ENCODE measurements around the gene AOC1.

Gene AOC1

DNA sequence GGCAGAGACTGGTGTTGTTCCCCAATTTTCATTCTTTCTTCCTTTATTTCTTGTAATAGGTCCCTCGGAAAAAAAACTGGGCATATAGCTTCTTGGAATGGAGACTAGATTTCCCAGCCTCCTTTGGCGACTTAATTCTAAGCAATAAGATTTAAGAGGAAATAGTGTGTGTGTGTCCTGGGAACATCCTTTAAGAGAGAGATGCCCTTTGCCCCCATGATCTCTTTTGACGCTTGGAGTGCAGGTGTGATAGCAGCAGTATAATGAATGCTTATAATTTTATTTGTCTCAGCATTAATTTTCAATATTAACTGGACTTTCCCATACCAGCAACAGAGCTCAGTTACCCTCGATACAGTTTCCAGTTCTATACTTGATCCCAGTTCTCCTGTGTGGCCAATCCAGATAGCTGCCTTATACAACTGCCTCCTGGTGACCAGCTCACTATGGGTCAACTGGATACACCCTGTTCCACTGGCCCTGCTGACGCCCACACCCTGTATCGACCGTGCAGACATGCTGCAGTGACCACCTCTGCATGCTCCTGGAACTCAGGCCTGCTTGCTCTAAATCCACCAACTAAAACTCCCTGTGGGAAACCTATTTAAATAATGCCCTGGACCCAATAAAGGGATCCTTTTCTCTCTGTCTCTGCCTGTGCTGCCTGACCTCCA, 37.9 kb upstream of the AOC1 start:
- no peaks in the 10 kb centered on the region for H3K9me3 ChIP-seq (ENCODE audit: control insufficient read depth, insufficient read depth, low read depth, low read length)
- ChIA-PET CTCF (interaction anchor here (0.6 to 2.0 kb wide), 5 partner anchors 16 to 263 kb away, joined by 3 to 5 read pairs (median 3); no protein-coding TSS in a partner anchor), POLR2A (no interaction called here)
- H3K36me3 ChIP-seq (ENCODE audit: control insufficient read depth in 2 of 2, insufficient read depth in 1 of 2, low read length in 2 of 2): no peaks in the 10 kb centered on the region
- H3K27ac ChIP-seq (ENCODE audit: extremely low read depth, low read depth, low read length): no peak overlapping the region
- no peak overlapping the region for H3K4me3 ChIP-seq (ENCODE audit: low read depth, low read length)
- H3K4me1 ChIP-seq (ENCODE audit: control insufficient read depth, insufficient read depth, low read length): no peaks in the 10 kb centered on the region
- TF ChIP-seq BCL11B (tag by site-specific recombination; IDR thresholded peaks at IDR 0.05; ENCODE audit: low read depth): no peak
- no peak for TF ChIP-seq ZNF600 (tag by site-specific recombination; IDR thresholded peaks at IDR 0.05)
- TF ChIP-seq, protein P1, sequence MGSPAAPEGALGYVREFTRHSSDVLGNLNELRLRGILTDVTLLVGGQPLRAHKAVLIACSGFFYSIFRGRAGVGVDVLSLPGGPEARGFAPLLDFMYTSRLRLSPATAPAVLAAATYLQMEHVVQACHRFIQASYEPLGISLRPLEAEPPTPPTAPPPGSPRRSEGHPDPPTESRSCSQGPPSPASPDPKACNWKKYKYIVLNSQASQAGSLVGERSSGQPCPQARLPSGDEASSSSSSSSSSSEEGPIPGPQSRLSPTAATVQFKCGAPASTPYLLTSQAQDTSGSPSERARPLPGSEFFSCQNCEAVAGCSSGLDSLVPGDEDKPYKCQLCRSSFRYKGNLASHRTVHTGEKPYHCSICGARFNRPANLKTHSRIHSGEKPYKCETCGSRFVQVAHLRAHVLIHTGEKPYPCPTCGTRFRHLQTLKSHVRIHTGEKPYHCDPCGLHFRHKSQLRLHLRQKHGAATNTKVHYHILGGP (tag by site-specific recombination; IDR thresholded peaks at IDR 0.05): no peak
- TF ChIP-seq, protein P2, sequence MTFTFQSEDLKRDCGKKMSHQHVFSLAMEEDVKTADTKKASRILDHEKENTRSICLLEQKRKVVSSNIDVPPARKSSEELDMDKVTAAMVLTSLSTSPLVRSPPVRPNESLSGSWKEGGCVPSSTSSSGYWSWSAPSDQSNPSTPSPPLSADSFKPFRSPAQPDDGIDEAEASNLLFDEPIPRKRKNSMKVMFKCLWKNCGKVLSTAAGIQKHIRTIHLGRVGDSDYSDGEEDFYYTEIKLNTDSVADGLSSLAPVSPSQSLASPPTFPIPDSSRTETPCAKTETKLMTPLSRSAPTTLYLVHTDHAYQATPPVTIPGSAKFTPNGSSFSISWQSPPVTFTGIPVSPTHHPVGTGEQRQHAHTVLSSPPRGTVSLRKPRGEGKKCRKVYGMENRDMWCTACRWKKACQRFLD (tag by site-specific recombination; IDR thresholded peaks at IDR 0.05): no peak
- TF ChIP-seq SP2 (tag by site-specific recombination; IDR thresholded peaks at IDR 0.05): no peak
- TF ChIP-seq, protein P3, sequence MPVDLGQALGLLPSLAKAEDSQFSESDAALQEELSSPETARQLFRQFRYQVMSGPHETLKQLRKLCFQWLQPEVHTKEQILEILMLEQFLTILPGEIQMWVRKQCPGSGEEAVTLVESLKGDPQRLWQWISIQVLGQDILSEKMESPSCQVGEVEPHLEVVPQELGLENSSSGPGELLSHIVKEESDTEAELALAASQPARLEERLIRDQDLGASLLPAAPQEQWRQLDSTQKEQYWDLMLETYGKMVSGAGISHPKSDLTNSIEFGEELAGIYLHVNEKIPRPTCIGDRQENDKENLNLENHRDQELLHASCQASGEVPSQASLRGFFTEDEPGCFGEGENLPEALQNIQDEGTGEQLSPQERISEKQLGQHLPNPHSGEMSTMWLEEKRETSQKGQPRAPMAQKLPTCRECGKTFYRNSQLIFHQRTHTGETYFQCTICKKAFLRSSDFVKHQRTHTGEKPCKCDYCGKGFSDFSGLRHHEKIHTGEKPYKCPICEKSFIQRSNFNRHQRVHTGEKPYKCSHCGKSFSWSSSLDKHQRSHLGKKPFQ (tag by site-specific recombination; IDR thresholded peaks at IDR 0.05): no peak
- no peak for TF ChIP-seq GFI1B (tag by site-specific recombination; IDR thresholded peaks at IDR 0.05)
- TF ChIP-seq ZNF155 (tag by site-specific recombination; IDR thresholded peaks at IDR 0.05): no peak
- no peak for TF ChIP-seq GLIS1 (tag by site-specific recombination; IDR thresholded peaks at IDR 0.05)
- no peak for TF ChIP-seq KLF1 (tag by site-specific recombination; IDR thresholded peaks at IDR 0.05)
- no peak for TF ChIP-seq BCL11A (tag by site-specific recombination; IDR thresholded peaks at IDR 0.05; ENCODE audit: low read depth)
- no peak for TF ChIP-seq HOXC10 (CRISPR knock-in tag; IDR thresholded peaks at IDR 0.05)
- no peak for TF ChIP-seq ZNF777 (tag by site-specific recombination; IDR thresholded peaks at IDR 0.05; ENCODE audit: borderline replicate concordance)
- no peak for TF ChIP-seq ZNF558 (tag by site-specific recombination; IDR thresholded peaks at IDR 0.05)

DNA sequence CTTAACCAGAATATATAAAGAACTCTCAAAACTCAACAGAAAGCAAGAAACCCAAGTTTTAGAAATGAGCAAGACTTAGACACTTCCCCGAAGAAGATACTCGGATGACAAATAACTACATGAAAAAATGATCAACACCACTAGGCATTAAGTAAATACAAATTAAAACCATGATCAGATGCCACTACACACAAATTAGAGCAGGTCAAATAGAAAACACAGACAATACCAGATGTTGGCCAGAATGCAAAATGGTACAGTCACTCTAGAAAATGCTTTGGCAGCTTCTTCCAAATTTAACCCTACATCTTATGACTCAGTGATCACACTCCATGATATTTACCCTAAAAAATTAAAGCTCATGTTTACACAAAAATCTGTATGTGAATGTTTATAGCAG, 33.3 kb upstream of the AOC1 start:
- Histone ChIP-seq H3K27ac (ENCODE audit: extremely low read depth, low read depth, low read length) (no peak overlapping the region), H3K36me3 (ENCODE audit: control insufficient read depth in 2 of 2, insufficient read depth in 1 of 2, low read length in 2 of 2) (no peaks in the 10 kb centered on the region), H3K4me1 (ENCODE audit: control insufficient read depth, insufficient read depth, low read length) (no peaks in the 10 kb centered on the region), H3K9me3 (ENCODE audit: control insufficient read depth, insufficient read depth, low read depth, low read length) (no peaks in the 10 kb centered on the region), H3K4me3 (ENCODE audit: low read depth, low read length) (no peak overlapping the region)
- ChIA-PET POLR2A (no interaction called here), CTCF (interaction anchor here (1.0 to 1.8 kb wide), 2 partner anchors 40 to 79 kb away, joined by 4 to 6 read pairs; no protein-coding TSS in a partner anchor)
- TF ChIP-seq ZNF776 (tag by site-specific recombination; IDR thresholded peaks at IDR 0.05; ENCODE audit: borderline replicate concordance) (no peak), ZNF146 (tag by site-specific recombination; IDR thresholded peaks at IDR 0.05) (no peak), IKZF3 (tag by site-specific recombination; IDR thresholded peaks at IDR 0.05) (no peak), TCF7L2 (IDR thresholded peaks at IDR 0.05; ENCODE audit: borderline replicate concordance, low read depth, low read length) (no peak), ZNF239 (tag by site-specific recombination; IDR thresholded peaks at IDR 0.05) (no peak), GLI4 (tag by site-specific recombination; IDR thresholded peaks at IDR 0.05) (no peak), SP7 (tag by site-specific recombination; IDR thresholded peaks at IDR 0.05) (no peak), ZNF121 (tag by site-specific recombination; IDR thresholded peaks at IDR 0.05) (no peak), YY2 (tag by site-specific recombination; IDR thresholded peaks at IDR 0.05) (no peak), ZNF585B (tag by site-specific recombination; IDR thresholded peaks at IDR 0.05) (no peak), ZNF223 (tag by site-specific recombination; IDR thresholded peaks at IDR 0.05) (no peak), ZBTB48 (tag by site-specific recombination; IDR thresholded peaks at IDR 0.05) (no peak), ZNF768 (tag by site-specific recombination; IDR thresholded peaks at IDR 0.05) (no peak)
- TF ChIP-seq, protein P4, sequence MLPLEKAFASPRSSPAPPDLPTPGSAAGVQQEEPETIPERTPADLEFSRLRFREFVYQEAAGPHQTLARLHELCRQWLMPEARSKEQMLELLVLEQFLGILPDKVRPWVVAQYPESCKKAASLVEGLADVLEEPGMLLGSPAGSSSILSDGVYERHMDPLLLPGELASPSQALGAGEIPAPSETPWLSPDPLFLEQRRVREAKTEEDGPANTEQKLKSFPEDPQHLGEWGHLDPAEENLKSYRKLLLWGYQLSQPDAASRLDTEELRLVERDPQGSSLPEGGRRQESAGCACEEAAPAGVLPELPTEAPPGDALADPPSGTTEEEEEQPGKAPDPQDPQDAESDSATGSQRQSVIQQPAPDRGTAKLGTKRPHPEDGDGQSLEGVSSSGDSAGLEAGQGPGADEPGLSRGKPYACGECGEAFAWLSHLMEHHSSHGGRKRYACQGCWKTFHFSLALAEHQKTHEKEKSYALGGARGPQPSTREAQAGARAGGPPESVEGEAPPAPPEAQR (tag by site-specific recombination; IDR thresholded peaks at IDR 0.05): no peak
- TF ChIP-seq, protein P5, sequence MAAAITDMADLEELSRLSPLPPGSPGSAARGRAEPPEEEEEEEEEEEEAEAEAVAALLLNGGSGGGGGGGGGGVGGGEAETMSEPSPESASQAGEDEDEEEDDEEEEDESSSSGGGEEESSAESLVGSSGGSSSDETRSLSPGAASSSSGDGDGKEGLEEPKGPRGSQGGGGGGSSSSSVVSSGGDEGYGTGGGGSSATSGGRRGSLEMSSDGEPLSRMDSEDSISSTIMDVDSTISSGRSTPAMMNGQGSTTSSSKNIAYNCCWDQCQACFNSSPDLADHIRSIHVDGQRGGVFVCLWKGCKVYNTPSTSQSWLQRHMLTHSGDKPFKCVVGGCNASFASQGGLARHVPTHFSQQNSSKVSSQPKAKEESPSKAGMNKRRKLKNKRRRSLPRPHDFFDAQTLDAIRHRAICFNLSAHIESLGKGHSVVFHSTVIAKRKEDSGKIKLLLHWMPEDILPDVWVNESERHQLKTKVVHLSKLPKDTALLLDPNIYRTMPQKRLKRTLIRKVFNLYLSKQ (tag by site-specific recombination; IDR thresholded peaks at IDR 0.05; ENCODE audit: borderline replicate concordance): no peak
